HepG2 (cell line): ENCODE data around the gene TFF2. TPM values are rescaled to one million over a fixed set of nuclear protein-coding genes. Genes with fewer than 3 reads are reported as not detected.

Experiments
- ATAC-seq: fragments of 200-7000 bp; cut with Tn5 transposase; 3 replicates; pipeline ENCODE4 v1.9.1; 2020; ENCODE audit warnings: mild to moderate bottlenecking, moderate library complexity
- BruUV-seq: library from RNA; stranded (reverse); fragments of 400-500 nt; replicated peaks from 2 replicates; lab custom pipeline; 2021; lab: Mats Ljungman, UMichigan
- CTCF ChIA-PET: fragments of 300-600 bp; formaldehyde crosslinking; extraction: SDS; loops from one replicate; lab custom pipeline; 2021; ENCODE audit warnings: low total read pairs, inconsistent platforms, low intra/inter-chr PET ratio; lab: Yijun Ruan, JAX
- POLR2A ChIA-PET: fragments of 350-600 bp; sonication (Branson Sonifier 250); formaldehyde crosslinking; loops from one replicate; lab custom pipeline; 2020; ENCODE audit warnings: antibody characterized with exemption, inconsistent platforms; lab: Yijun Ruan, JAX
- DNase-seq: peaks from one replicate; pipeline ENCODE4 v3.0.0-alpha.2; 2015; ENCODE audit warnings: low spot score
- FAIRE-seq: peaks from 3 replicates; lab custom pipeline; 2011; peaks lifted over from hg19 to GRCh38; lab: Jason Lieb, UNC
- H2AFZ ChIP-seq: one replicate; pipeline ENCODE4 v1.6.1; 2011; ENCODE audit warnings: low read length, inconsistent platforms
- H3K27ac ChIP-seq: fragments of 300-600 bp; 3 replicates; pipeline ENCODE4 v1.8.0; 2011; ENCODE audit warnings: mixed run types, mild to moderate bottlenecking, mixed read lengths, low read length, inconsistent platforms; ENCODE audit not compliant: insufficient read depth; ENCODE audit errors: extremely low read length
- H3K27me3 ChIP-seq, 2 experiments: fragments of 200-600 bp in 1 of 2; 2 replicates in 1 of 2; 3 replicates in 1 of 2; pipeline versions ENCODE4 v1.6.0 to v1.8.0; 2011; ENCODE audit warnings: low read length in 2 of 2, mild to moderate bottlenecking in 2 of 2, moderate library complexity in 2 of 2, inconsistent platforms in 1 of 2; ENCODE audit not compliant: insufficient read depth in 2 of 2, control insufficient read depth in 1 of 2
- H3K36me3 ChIP-seq, 2 experiments: fragments of 200-600 bp in 1 of 2; replicated peaks in 1 of 2; 2 replicates in 1 of 2; 3 replicates in 1 of 2; pipeline versions ENCODE4 v1.5.1 to v1.8.0; 2011; ENCODE audit warnings: low read length in 2 of 2, inconsistent platforms in 1 of 2; ENCODE audit not compliant: insufficient read depth in 2 of 2, control insufficient read depth in 1 of 2
- H3K4me1 ChIP-seq: 2 replicates; pipeline ENCODE4 v1.5.1; 2012; ENCODE audit warnings: low read length, inconsistent platforms; ENCODE audit not compliant: insufficient read depth
- H3K4me2 ChIP-seq: 2 replicates; pipeline ENCODE4 v1.6.0; 2011; ENCODE audit warnings: low read depth, low read length, inconsistent platforms
- H3K4me3 ChIP-seq, 3 experiments: fragments of 200-600 bp in 1 of 3; sonication (generic), shearing (Covaris generic) in 1 of 3; replicated peaks in 1 of 3; 2 replicates each; pipeline ENCODE4 v1.5.1; 2011 to 2016; ENCODE audit warnings: low read length in 3 of 3, inconsistent platforms in 2 of 3, low read depth in 2 of 3, mild to moderate bottlenecking in 2 of 3, control low read depth in 1 of 3, mixed read lengths in 1 of 3; ENCODE audit not compliant: insufficient read depth in 1 of 3
- H3K79me2 ChIP-seq: one replicate; pipeline ENCODE4 v1.6.1; 2011; ENCODE audit warnings: low read length, inconsistent platforms; ENCODE audit not compliant: insufficient read depth
- H3K9ac ChIP-seq: 2 replicates; pipeline ENCODE4 v1.6.0; 2011; ENCODE audit warnings: mild to moderate bottlenecking, low read depth, low read length, inconsistent platforms; ENCODE audit not compliant: insufficient read depth
- H3K9me3 ChIP-seq: 2 replicates; pipeline ENCODE4 v1.5.1; 2012; ENCODE audit warnings: mild to moderate bottlenecking, low read length
- H4K20me1 ChIP-seq: 2 replicates; pipeline ENCODE4 v1.6.0; 2011; ENCODE audit warnings: inconsistent platforms, mild to moderate bottlenecking, low read length, moderate library complexity; ENCODE audit not compliant: insufficient read depth
- CC2D1A ChIP-seq: sonication (generic); formaldehyde crosslinking; IDR thresholded peaks from 2 replicates; pipeline ENCODE4 v1.8.1; 2023; ENCODE audit warnings: mild to moderate bottlenecking, missing genetic modification reagents
- KLF9 ChIP-seq: IDR thresholded peaks from 2 replicates; pipeline ENCODE4 v1.6.1; 2016; ENCODE audit warnings: low read depth
- PPARG ChIP-seq: conservative IDR thresholded peaks from 2 replicates; pipeline ENCODE4 v1.6.1; 2016; ENCODE audit warnings: missing biosample characterization, missing genetic modification reagents
- SAP130 ChIP-seq: IDR thresholded peaks from 2 replicates; pipeline ENCODE4 v1.6.1; 2016; ENCODE audit warnings: low read depth
- SETDB1 ChIP-seq: sonication (generic); formaldehyde crosslinking; IDR thresholded peaks from 2 replicates; pipeline ENCODE4 v1.5.1; 2020; ENCODE audit warnings: missing genetic modification reagents, mild to moderate bottlenecking, borderline replicate concordance
- ZNF282 ChIP-seq: fragments of 450-650 bp; IDR thresholded peaks from 2 replicates; pipeline ENCODE4 v1.6.1; 2018; ENCODE audit not compliant: partially characterized antibody
- WGBS: methylation state at CpG from one replicate; pipeline ENCODE4 v1.1.6; 2017; ENCODE audit warnings: low lambda C conversion rate; 5-methylcytosine and 5-hydroxymethylcytosine counted together
- in situ Hi-C: cut with HindIII; loops from 2 replicates; pipeline ENCODE4 v1.10.0; 2017; ENCODE audit warnings: low pct_unique_long_range_greater_than_20kb; ENCODE audit not compliant: extremely low pct_ligation_motif_present
- intact Hi-C: fragments of 100-400 bp; cut with micrococcal nuclease; formaldehyde crosslinking; loops from one replicate; pipeline ENCODE4 v1.10.0; 2022; ENCODE audit not compliant: unreplicated experiment
- polyA plus RNA-seq, 8 experiments: library from polyadenylated mRNA; depleted of rRNA in 3 of 8; stranded (reverse) in 7 of 8; unstranded in 1 of 8; fragments of >200 nt; fragmentation: Illumina TruSeq in 4 of 8; extraction: Trizol in 4 of 8; gene quantifications; 2 replicates each; pipeline versions ENCODE4 v1.2.1 to v1.2.3, GENCODE V29; 2011 to 2016; ENCODE audit warnings: low read depth in 4 of 8, missing spikeins in 1 of 8, mixed read lengths in 1 of 8; ENCODE audit not compliant: insufficient read depth in 1 of 8
- total RNA-seq, 5 experiments: library from RNA; depleted of rRNA; stranded (reverse); fragments of >200 nt; fragmentation: Illumina TruSeq; extraction: Trizol; gene quantifications; 2 replicates each; pipeline ENCODE4 v1.2.3, GENCODE V29; 2016; ENCODE audit warnings: low read depth in 1 of 5
- TF ChIP-seq, protein P1 (sequence below): sonication (generic); formaldehyde crosslinking; IDR thresholded peaks from 2 replicates; pipeline ENCODE4 v1.4.0; 2020; ENCODE audit warnings: mild to moderate bottlenecking, missing genetic modification reagents
- TF ChIP-seq, protein P2 (sequence below): sonication (generic); formaldehyde crosslinking; IDR thresholded peaks from 2 replicates; pipeline ENCODE4 v1.5.0; 2020; ENCODE audit warnings: missing genetic modification reagents
- TF ChIP-seq, protein P3 (sequence below): sonication (generic); formaldehyde crosslinking; IDR thresholded peaks from 2 replicates; pipeline ENCODE4 v1.5.1; 2020; ENCODE audit warnings: mild to moderate bottlenecking, missing genetic modification reagents, borderline replicate concordance
- TF ChIP-seq, protein P4 (sequence below), 2 experiments: sonication (generic) in 1 of 2; formaldehyde crosslinking in 1 of 2; IDR thresholded peaks; 2 replicates each; pipeline versions ENCODE4 v1.5.1 to v1.6.1; 2011 to 2020; ENCODE audit warnings: borderline replicate concordance in 1 of 2, low read depth in 1 of 2, low read length in 1 of 2, mild to moderate bottlenecking in 1 of 2, missing genetic modification reagents in 1 of 2, moderate library complexity in 1 of 2

Gene TFF2
- total and polyA plus RNA-seq, 2 of the 13 experiments (the other 11 are each of a cell fraction or from before 2014, with no cell fraction given), result 1.5 TPM; not detected in 1

DNA sequence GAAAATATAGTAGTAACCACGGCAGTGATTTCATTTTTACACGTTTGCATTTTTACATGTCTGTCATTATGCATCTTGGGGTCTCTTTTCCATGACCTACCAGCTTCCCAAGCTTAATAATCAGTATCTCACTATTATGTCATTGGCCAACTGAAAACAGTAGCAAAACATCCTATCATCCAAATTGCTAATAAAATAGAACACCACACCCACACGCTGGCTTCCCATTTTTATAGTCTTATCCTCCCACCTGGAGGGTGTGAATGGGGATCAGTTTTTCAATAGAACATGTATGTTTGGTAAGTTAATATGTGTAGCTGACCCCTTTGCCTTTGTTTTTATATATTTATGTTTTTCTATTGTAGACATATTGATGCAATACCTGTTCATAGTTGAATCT is 47.4 kb downstream of the TFF2 start:
- DNase-seq, result no peak
- Histone ChIP-seq H3K4me2 (no peak overlapping the region), H3K36me3 (no peaks in the 10 kb centered on the region), H3K27me3 (peaks cover 3 to 37% of the 10 kb centered on the region in 2 experiments; a peak in 4 of 5 replicates), H3K79me2 (no peaks in the 10 kb centered on the region), H3K4me1 (no peaks in the 10 kb centered on the region), H3K9ac (no peak overlapping the region), H3K4me3 (no peak overlapping the region), H3K9me3 (no peaks in the 10 kb centered on the region), H3K27ac (no peak overlapping the region), H2AFZ (no peak overlapping the region), H4K20me1 (no peaks in the 10 kb centered on the region)
- TF ChIP-seq, protein P1, sequence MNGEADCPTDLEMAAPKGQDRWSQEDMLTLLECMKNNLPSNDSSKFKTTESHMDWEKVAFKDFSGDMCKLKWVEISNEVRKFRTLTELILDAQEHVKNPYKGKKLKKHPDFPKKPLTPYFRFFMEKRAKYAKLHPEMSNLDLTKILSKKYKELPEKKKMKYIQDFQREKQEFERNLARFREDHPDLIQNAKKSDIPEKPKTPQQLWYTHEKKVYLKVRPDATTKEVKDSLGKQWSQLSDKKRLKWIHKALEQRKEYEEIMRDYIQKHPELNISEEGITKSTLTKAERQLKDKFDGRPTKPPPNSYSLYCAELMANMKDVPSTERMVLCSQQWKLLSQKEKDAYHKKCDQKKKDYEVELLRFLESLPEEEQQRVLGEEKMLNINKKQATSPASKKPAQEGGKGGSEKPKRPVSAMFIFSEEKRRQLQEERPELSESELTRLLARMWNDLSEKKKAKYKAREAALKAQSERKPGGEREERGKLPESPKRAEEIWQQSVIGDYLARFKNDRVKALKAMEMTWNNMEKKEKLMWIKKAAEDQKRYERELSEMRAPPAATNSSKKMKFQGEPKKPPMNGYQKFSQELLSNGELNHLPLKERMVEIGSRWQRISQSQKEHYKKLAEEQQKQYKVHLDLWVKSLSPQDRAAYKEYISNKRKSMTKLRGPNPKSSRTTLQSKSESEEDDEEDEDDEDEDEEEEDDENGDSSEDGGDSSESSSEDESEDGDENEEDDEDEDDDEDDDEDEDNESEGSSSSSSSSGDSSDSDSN (CRISPR knock-in tag), result no peak
- TF ChIP-seq CC2D1A (CRISPR knock-in tag) (no peak), SETDB1 (CRISPR knock-in tag) (no peak), KLF9 (CRISPR knock-in tag) (no peak), SAP130 (CRISPR knock-in tag) (no peak), ZNF282 (no peak), PPARG (CRISPR knock-in tag) (no peak)
- TF ChIP-seq, protein P2, sequence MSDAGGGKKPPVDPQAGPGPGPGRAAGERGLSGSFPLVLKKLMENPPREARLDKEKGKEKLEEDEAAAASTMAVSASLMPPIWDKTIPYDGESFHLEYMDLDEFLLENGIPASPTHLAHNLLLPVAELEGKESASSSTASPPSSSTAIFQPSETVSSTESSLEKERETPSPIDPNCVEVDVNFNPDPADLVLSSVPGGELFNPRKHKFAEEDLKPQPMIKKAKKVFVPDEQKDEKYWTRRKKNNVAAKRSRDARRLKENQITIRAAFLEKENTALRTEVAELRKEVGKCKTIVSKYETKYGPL (CRISPR knock-in tag), result no peak
- TF ChIP-seq, protein P3, sequence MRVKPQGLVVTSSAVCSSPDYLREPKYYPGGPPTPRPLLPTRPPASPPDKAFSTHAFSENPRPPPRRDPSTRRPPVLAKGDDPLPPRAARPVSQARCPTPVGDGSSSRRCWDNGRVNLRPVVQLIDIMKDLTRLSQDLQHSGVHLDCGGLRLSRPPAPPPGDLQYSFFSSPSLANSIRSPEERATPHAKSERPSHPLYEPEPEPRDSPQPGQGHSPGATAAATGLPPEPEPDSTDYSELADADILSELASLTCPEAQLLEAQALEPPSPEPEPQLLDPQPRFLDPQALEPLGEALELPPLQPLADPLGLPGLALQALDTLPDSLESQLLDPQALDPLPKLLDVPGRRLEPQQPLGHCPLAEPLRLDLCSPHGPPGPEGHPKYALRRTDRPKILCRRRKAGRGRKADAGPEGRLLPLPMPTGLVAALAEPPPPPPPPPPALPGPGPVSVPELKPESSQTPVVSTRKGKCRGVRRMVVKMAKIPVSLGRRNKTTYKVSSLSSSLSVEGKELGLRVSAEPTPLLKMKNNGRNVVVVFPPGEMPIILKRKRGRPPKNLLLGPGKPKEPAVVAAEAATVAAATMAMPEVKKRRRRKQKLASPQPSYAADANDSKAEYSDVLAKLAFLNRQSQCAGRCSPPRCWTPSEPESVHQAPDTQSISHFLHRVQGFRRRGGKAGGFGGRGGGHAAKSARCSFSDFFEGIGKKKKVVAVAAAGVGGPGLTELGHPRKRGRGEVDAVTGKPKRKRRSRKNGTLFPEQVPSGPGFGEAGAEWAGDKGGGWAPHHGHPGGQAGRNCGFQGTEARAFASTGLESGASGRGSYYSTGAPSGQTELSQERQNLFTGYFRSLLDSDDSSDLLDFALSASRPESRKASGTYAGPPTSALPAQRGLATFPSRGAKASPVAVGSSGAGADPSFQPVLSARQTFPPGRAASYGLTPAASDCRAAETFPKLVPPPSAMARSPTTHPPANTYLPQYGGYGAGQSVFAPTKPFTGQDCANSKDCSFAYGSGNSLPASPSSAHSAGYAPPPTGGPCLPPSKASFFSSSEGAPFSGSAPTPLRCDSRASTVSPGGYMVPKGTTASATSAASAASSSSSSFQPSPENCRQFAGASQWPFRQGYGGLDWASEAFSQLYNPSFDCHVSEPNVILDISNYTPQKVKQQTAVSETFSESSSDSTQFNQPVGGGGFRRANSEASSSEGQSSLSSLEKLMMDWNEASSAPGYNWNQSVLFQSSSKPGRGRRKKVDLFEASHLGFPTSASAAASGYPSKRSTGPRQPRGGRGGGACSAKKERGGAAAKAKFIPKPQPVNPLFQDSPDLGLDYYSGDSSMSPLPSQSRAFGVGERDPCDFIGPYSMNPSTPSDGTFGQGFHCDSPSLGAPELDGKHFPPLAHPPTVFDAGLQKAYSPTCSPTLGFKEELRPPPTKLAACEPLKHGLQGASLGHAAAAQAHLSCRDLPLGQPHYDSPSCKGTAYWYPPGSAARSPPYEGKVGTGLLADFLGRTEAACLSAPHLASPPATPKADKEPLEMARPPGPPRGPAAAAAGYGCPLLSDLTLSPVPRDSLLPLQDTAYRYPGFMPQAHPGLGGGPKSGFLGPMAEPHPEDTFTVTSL, result no peak
- TF ChIP-seq, protein P4, sequence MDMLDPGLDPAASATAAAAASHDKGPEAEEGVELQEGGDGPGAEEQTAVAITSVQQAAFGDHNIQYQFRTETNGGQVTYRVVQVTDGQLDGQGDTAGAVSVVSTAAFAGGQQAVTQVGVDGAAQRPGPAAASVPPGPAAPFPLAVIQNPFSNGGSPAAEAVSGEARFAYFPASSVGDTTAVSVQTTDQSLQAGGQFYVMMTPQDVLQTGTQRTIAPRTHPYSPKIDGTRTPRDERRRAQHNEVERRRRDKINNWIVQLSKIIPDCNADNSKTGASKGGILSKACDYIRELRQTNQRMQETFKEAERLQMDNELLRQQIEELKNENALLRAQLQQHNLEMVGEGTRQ (IDR thresholded peaks at IDR 0.05; ENCODE audit: low read depth, low read length), result no peak
- TF ChIP-seq, protein P4 (CRISPR knock-in tag; IDR thresholded peaks at IDR 0.05; ENCODE audit: borderline replicate concordance), result no peak
- no TSS peak for BruUV-seq
- in situ Hi-C loops, result no loop called here
- ATAC-seq, result no peak
- POLR2A ChIA-PET, result no interaction called here
- CTCF ChIA-PET, result no interaction called here
- intact Hi-C loops, result no loop called here
- WGBS, result 13% methylated on average over 3 of the region's 3 CpGs
- no peak for FAIRE-seq
